GM12878 (cell line): Measurements from ENCODE around the gene ATAD2B.

Experiments
- BCL11A ChIP-seq: IDR thresholded peaks from 2 replicates; pipeline ENCODE4 v1.6.1; 2011; ENCODE audit warnings: low read depth, low read length
- CBFB ChIP-seq: IDR thresholded peaks from 2 replicates; pipeline ENCODE4 v1.6.1; 2016; ENCODE audit warnings: antibody characterized with exemption, low read depth
- EZH2 ChIP-seq: IDR thresholded peaks from 2 replicates; pipeline ENCODE4 v1.6.1; 2012; ENCODE audit warnings: low read depth, mild to moderate bottlenecking, control low read depth, inconsistent platforms, low read length, borderline replicate concordance; ENCODE audit not compliant: control insufficient read depth
- GATAD2B ChIP-seq: fragments of 450-650 bp; conservative IDR thresholded peaks from 2 replicates; pipeline ENCODE4 v1.6.1; 2017; ENCODE audit warnings: low read depth, mild to moderate bottlenecking, moderate library complexity
- JUNB ChIP-seq: IDR thresholded peaks from 2 replicates; pipeline ENCODE4 v1.6.1; 2016; ENCODE audit warnings: antibody characterized with exemption, mild to moderate bottlenecking
- MYC ChIP-seq: IDR thresholded peaks from 2 replicates; pipeline ENCODE4 v1.6.1; 2011; ENCODE audit warnings: mild to moderate bottlenecking, low read length, moderate library complexity, inconsistent platforms; ENCODE audit not compliant: insufficient read depth, insufficient replicate concordance, insufficient read length, severe bottlenecking
- POLR2A ChIP-seq: IDR thresholded peaks from 2 replicates; pipeline ENCODE4 v1.6.1; 2011; ENCODE audit warnings: low read depth, mild to moderate bottlenecking, low read length
- RAD21 ChIP-seq: IDR thresholded peaks from 2 replicates; pipeline ENCODE4 v1.6.1; 2011; ENCODE audit warnings: mild to moderate bottlenecking, low read depth, low read length, moderate library complexity; ENCODE audit not compliant: insufficient read depth
- RCOR1 ChIP-seq: conservative IDR thresholded peaks from 2 replicates; pipeline ENCODE4 v1.6.1; 2012; ENCODE audit warnings: low read depth, low read length, improper control_type of control experiment
- RFX5 ChIP-seq: IDR thresholded peaks from 2 replicates; pipeline ENCODE4 v1.6.1; 2011; ENCODE audit warnings: low read depth, low read length, improper control_type of control experiment
- SIN3A ChIP-seq: IDR thresholded peaks from 2 replicates; pipeline ENCODE4 v1.6.1; 2012; ENCODE audit warnings: low read depth, low read length, improper control_type of control experiment
- SP1 ChIP-seq: IDR thresholded peaks from one replicate; pipeline ENCODE4 v1.6.1; 2011; ENCODE audit warnings: low read depth, low read length
- SPI1 ChIP-seq: IDR thresholded peaks from 2 replicates; pipeline ENCODE4 v1.6.1; 2011; ENCODE audit warnings: low read depth, mild to moderate bottlenecking, low read length, moderate library complexity, borderline replicate concordance; ENCODE audit not compliant: insufficient read depth
- TF ChIP-seq, protein P1 (sequence below), 3 experiments: IDR thresholded peaks in 2 of 3; conservative IDR thresholded peaks in 1 of 3; 2 replicates each; pipeline ENCODE4 v1.5.1; 2011; ENCODE audit warnings: low read depth in 3 of 3, low read length in 3 of 3, mild to moderate bottlenecking in 3 of 3, control low read depth in 2 of 3, moderate library complexity in 2 of 3, inconsistent platforms in 1 of 3, mixed read lengths in 1 of 3; ENCODE audit not compliant: control insufficient read depth in 2 of 3, insufficient read depth in 1 of 3; ENCODE audit errors: extremely low read depth in 1 of 3

DNA sequence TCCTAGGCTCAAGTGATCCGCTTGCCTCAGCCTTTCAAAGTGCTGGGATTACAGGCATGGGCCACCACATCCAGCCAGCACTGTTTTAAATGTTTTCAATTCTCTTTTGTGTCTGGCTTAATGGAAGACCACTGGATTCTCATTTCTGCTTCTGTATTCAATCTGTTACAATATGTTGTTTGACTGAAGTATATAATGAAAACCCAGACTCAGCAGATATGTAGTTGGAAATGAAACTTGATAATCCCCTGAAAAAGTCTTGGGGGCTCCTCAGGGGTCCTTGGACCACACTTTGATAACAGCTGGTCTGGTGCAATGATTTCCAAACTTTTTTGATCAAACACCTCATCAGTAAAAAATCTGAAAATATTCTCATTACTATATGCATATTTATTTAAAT is 132.7 kb downstream of the ATAD2B start:
- TF ChIP-seq RAD21, result no peak
- no peak for TF ChIP-seq EZH2
- TF ChIP-seq, protein P1, sequence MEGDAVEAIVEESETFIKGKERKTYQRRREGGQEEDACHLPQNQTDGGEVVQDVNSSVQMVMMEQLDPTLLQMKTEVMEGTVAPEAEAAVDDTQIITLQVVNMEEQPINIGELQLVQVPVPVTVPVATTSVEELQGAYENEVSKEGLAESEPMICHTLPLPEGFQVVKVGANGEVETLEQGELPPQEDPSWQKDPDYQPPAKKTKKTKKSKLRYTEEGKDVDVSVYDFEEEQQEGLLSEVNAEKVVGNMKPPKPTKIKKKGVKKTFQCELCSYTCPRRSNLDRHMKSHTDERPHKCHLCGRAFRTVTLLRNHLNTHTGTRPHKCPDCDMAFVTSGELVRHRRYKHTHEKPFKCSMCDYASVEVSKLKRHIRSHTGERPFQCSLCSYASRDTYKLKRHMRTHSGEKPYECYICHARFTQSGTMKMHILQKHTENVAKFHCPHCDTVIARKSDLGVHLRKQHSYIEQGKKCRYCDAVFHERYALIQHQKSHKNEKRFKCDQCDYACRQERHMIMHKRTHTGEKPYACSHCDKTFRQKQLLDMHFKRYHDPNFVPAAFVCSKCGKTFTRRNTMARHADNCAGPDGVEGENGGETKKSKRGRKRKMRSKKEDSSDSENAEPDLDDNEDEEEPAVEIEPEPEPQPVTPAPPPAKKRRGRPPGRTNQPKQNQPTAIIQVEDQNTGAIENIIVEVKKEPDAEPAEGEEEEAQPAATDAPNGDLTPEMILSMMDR (IDR thresholded peaks at IDR 0.05 in 2 of 3, conservative IDR thresholded peaks at IDR 0.05 in 1 of 3; ENCODE audit: control insufficient read depth in 2 of 3, extremely low read depth in 1 of 3, insufficient read depth in 1 of 3, low read depth in 3 of 3, low read length in 3 of 3), result no peak
- no peak for TF ChIP-seq CBFB
- TF ChIP-seq RCOR1, result no peak
- TF ChIP-seq SP1, result no peak
- TF ChIP-seq RFX5, result no peak
- TF ChIP-seq BCL11A, result no peak
- no peak for TF ChIP-seq MYC
- TF ChIP-seq SIN3A, result no peak
- no peak for TF ChIP-seq POLR2A
- TF ChIP-seq GATAD2B, result no peak
- no peak for TF ChIP-seq SPI1
- no peak for TF ChIP-seq JUNB
